ENCODE measurements around the gene LNPEP. TPM values are rescaled to one million over a fixed set of nuclear protein-coding genes. Genes with fewer than 3 reads are reported as not detected.

LNPEP gene
- 10 to 100 TPM; 45.8 to 46.7 TPM for total RNA-seq

DNA sequence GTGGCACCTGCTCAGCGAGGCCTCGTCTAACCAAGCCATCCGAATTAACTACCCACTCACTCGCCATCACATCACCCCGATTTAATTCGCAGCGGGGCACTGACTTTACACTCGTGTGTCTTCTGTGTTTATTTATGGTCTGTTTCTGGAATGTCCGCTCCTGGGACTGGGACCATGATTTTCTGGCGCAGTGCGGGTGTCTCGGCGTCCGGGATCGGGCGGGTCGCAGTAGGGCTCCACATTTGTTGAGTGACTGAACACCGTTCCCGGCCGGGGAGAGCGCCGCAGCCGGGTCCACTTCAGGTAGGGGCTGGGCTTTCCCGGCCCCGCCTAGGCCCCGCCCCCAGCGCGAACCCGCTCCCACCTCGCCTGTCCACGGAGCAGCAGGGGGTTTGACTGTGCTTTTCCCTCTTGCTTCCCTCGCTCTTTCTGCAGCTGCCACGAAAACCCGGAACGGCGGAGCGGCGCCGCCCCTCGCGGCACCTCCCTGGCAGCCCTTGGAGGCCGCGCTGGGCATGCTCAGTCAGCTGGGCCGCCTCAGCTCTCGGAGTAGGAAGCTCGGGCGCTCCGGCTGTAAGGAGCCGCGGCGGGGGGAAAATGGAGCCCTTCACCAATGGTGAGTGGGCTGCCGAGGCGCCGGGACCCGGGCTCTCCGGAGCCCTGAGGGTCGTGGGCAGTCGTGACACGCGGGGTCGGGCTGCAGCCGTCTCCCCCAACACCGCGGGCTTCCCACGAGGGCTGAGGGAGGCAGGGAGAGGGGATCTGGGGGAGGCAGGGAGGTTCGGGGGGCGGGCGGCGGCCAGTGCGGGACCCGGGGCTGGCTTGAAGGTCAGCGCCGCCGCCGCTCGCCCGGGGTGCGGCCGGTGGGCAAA lies at the start of gene LNPEP:
TSS of gene LNPEP (plus strand) at position 522 of the 872 bp plus-strand sequence. CDS start at position 598, 76 bp downstream.
- H3K36me3 Mint-ChIP-seq (ENCODE audit: low read depth): peaks cover 14% of the 10 kb centered on the region
- POLR2A ChIA-PET: interaction anchor here (0.8 to 1.7 kb wide), 9 partner anchors 17 to 128 kb away, joined by 3 to 11 read pairs (median 3); partner anchors contain the start of gene ERAP1
- peak; percentile 97 for DNase-seq
- peak; percentile 65 for ATAC-seq
- H3K27ac Mint-ChIP-seq: peak within 1 kb of the TSS; percentile 98
- H3K4me1 Mint-ChIP-seq: peaks cover 60% of the 10 kb centered on the region
- CTCF ChIA-PET: interaction anchor here (0.6 to 1.1 kb wide), 5 partner anchors 31 to 1074 kb away, joined by 3 to 4 read pairs (median 4); no protein-coding TSS in a partner anchor
- H3K9me3 Mint-ChIP-seq (ENCODE audit: low read depth): no peaks in the 10 kb centered on the region
- H3K27me3 Mint-ChIP-seq: no peaks in the 10 kb centered on the region
- H3K4me3 Mint-ChIP-seq: peak within 1 kb of the TSS; percentile 96
- intact Hi-C loops (cut with DNase I, micrococcal nuclease): loop anchor here (1.0 to 5.0 kb wide), 20 partner anchors 16 to 1837 kb away; partner anchors contain the start of genes CAST (in 2 of the 2), RIOK2 (in 2 of the 2), ERAP1 (in 1 of the 2) and ERAP2 (in 1 of the 2)

DNA sequence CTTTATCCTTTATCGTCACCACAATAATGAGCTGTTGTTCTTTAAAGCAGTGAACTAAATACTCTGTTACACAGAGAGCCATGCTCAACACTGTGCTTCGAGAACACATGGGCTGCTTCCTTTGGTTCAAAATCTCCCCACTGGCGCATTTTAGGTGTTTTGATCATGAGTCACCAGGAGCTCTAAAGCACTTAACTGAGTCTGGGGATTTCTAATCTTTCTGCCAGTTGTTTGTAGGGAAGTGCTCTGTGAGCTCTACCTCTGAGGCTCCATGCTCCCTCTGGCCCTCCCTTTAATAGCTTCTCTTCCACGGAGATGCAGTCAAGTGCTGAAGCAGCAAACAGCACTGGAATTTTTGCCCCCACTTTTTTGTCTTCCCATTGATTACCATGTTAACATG lies 42.5 kb upstream of the LNPEP start:
- CTCF ChIA-PET: interaction anchor here (0.9 to 2.0 kb wide), 7 partner anchors 8 to 89 kb away, joined by 3 to 9 read pairs (median 4); no protein-coding TSS in a partner anchor
- Mint-ChIP-seq H3K36me3 (ENCODE audit: low read depth) (peaks cover 64% of the 10 kb centered on the region), H3K9me3 (ENCODE audit: low read depth) (no peaks in the 10 kb centered on the region), H3K27me3 (no peaks in the 10 kb centered on the region), H3K27ac (peak overlapping the region; percentile 85), H3K4me3 (peak overlapping the region; percentile 7), H3K4me1 (peaks cover 49% of the 10 kb centered on the region)
- ATAC-seq (peak; percentile 84), DNase-seq (peak; percentile 65)
- intact Hi-C loops (cut with DNase I, micrococcal nuclease): no loop called here
- POLR2A ChIA-PET: interaction anchor here (0.7 to 1.4 kb wide), 5 partner anchors 8 to 86 kb away, joined by 3 to 6 read pairs (median 5); partner anchors contain the start of genes ERAP1 and ERAP2

DNA sequence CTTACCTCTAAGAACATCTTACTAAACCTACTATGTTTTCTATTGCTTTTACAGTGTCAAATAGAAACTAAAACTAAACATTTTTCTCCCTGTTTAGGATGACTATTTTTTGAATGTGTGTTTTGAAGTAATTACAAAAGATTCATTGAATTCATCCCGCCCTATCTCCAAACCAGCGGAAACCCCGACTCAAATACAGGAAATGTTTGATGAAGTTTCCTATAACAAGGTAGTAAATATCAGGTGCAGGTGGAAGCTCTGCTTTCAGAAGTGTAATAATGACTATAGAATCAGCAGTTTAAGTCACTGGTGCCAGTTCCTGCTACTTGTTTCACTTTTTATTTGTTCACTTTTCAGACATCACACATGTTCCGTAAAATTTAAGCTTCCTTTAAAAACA lies 39.6 kb upstream of the LNPEP start:
- intact Hi-C loops (cut with DNase I, micrococcal nuclease): loop anchor here (1.0 to 5.0 kb wide), 6 partner anchors 10 to 359 kb away; partner anchors contain the start of gene ERAP2 (in 2 of the 2)
- peak overlapping the region; percentile 97 for H3K27ac Mint-ChIP-seq
- H3K27me3 Mint-ChIP-seq: no peaks in the 10 kb centered on the region
- ChIA-PET CTCF (interaction anchor here (1.0 to 4.1 kb wide), 7 partner anchors 11 to 101 kb away, joined by 3 to 28 read pairs (median 6); no protein-coding TSS in a partner anchor), POLR2A (interaction anchor here (0.7 to 1.1 kb wide), 7 partner anchors 11 to 106 kb away, joined by 3 to 4 read pairs (median 3); partner anchors contain the start of gene LNPEP)
- peaks cover 52% of the 10 kb centered on the region for H3K4me1 Mint-ChIP-seq
- DNase-seq (peak; percentile 71), ATAC-seq (peak; percentile 74)
- H3K36me3 Mint-ChIP-seq (ENCODE audit: low read depth): peaks cover 66% of the 10 kb centered on the region
- peak overlapping the region; percentile 77 for H3K4me3 Mint-ChIP-seq
- H3K9me3 Mint-ChIP-seq (ENCODE audit: low read depth): no peaks in the 10 kb centered on the region

DNA sequence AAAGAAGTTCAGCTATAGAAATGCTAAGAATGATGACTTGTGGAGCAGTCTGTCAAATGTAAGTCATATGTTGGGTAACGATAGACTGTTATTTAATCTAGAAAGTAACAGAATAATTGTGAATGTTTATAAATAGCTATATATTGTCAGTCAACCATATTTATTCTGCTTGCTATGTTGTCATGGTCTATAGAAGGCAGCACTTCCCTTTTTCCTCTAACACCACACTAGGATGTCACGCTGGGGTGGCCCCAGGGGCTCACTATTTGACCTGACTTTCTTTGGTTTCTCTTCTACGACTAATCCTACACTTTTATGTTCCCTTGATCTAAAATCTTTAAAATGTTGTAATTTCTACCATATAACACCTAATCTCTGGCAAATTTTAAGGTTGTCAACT lies 39.1 kb upstream of the LNPEP start:
- peak overlapping the region; percentile 97 for H3K27ac Mint-ChIP-seq
- intact Hi-C loops (cut with DNase I, micrococcal nuclease): loop anchor here (1.0 to 5.0 kb wide), 6 partner anchors 11 to 360 kb away; partner anchors contain the start of gene ERAP2 (in 2 of the 2)
- H3K9me3 Mint-ChIP-seq (ENCODE audit: low read depth): no peaks in the 10 kb centered on the region
- DNase-seq (peak; percentile 59), ATAC-seq (peak; percentile 57)
- no peaks in the 10 kb centered on the region for H3K27me3 Mint-ChIP-seq
- CTCF ChIA-PET: interaction anchor here (1.0 to 4.1 kb wide), 7 partner anchors 10 to 101 kb away, joined by 3 to 28 read pairs (median 6); no protein-coding TSS in a partner anchor
- H3K36me3 Mint-ChIP-seq (ENCODE audit: low read depth): peaks cover 71% of the 10 kb centered on the region
- POLR2A ChIA-PET: interaction anchor here (0.7 to 1.1 kb wide), 7 partner anchors 11 to 107 kb away, joined by 3 to 4 read pairs (median 3); partner anchors contain the start of gene LNPEP
- peak overlapping the region; percentile 77 for H3K4me3 Mint-ChIP-seq
- peaks cover 52% of the 10 kb centered on the region for H3K4me1 Mint-ChIP-seq

DNA sequence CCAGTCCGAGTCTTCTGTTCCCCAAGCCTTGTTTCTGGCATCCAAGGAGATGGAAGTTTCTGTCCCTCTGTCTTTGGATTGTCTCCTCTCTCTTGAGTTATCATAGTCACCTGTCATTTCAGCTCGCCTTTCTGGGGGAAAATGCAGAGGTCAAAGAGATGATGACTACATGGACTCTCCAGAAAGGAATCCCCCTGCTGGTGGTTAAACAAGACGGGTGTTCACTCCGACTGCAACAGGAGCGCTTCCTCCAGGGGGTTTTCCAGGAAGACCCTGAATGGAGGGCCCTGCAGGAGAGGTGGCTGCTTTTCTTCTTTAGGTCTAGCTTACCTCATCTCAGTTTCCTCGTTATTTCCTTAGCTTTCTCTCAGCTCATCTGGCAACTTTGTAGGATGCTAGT lies 34.5 kb upstream of the LNPEP start:
- DNase-seq: no peak
- no peak for ATAC-seq
- POLR2A ChIA-PET: no interaction called here
- Mint-ChIP-seq H3K9me3 (ENCODE audit: low read depth) (no peaks in the 10 kb centered on the region), H3K27ac (peak overlapping the region; percentile 17), H3K4me3 (no peak overlapping the region), H3K4me1 (peaks cover 21% of the 10 kb centered on the region), H3K27me3 (no peaks in the 10 kb centered on the region), H3K36me3 (ENCODE audit: low read depth) (peaks cover 66% of the 10 kb centered on the region)
- intact Hi-C loops (cut with DNase I, micrococcal nuclease): loop anchor here in 1 of 2 experiments (5.0 kb wide), 1 partner anchor 34 kb away; no protein-coding TSS in a partner anchor
- CTCF ChIA-PET: interaction anchor here (0.6 to 2.8 kb wide), 8 partner anchors 9 to 240 kb away, joined by 3 to 11 read pairs (median 4); partner anchors contain the start of gene LIX1

DNA sequence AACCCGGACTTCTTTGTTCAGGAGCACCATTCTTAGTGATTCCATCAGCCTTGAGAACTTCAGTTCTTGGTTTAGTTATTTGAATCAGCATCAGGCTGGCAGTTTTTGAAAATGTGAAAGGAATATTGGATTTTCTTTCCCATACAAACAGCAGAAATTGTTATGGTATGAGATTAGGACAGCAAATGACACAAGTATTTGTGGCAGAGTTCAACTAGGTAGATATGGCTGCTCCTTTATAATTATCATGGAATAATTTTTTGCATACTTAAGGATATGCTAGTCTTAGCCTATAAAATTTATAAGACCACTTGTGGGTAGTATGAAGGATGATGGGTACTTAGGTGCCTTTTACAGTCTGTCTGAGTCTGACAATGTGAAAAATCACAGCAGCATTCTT lies 34.0 kb upstream of the LNPEP start:
- Mint-ChIP-seq H3K9me3 (ENCODE audit: low read depth) (no peaks in the 10 kb centered on the region), H3K36me3 (ENCODE audit: low read depth) (peaks cover 62% of the 10 kb centered on the region)
- POLR2A ChIA-PET: interaction anchor here (0.7 kb wide), 1 partner anchor 16 kb away, joined by 10 read pairs; no protein-coding TSS in a partner anchor

DNA sequence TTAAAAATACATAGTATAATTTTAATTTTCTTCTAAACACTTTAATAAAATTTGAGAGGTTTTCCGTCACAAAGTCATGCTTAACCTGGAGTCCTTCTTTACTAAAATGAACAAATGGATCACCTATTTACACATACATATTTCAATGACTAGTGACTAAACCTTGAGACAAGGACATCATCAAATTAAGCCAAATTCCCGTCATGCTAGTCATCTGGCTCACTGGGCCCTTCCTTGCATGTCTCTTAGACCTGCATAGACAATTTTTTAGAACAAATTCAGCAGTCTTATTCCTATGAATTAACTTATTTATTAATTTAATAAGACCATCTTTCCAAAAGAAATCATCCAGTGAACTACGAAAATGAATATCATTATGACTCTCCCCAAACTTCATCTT lies 33.0 kb upstream of the LNPEP start:
- Mint-ChIP-seq H3K27ac (no peak overlapping the region), H3K4me3 (no peak overlapping the region)

More for the DNA sequence above, 34.0 kb upstream of the LNPEP start:
- intact Hi-C loops (cut with DNase I, micrococcal nuclease): loop anchor here in 1 of 2 experiments (5.0 kb wide), 1 partner anchor 35 kb away; no protein-coding TSS in a partner anchor
- DNase-seq: no peak
- Mint-ChIP-seq H3K4me1 (peaks cover 17% of the 10 kb centered on the region), H3K27me3 (no peaks in the 10 kb centered on the region), H3K4me3 (no peak overlapping the region), H3K27ac (no peak overlapping the region)
- CTCF ChIA-PET: interaction anchor here (0.7 to 2.8 kb wide), 8 partner anchors 9 to 240 kb away, joined by 3 to 11 read pairs (median 4); partner anchors contain the start of gene LIX1
- ATAC-seq: no peak

DNA sequence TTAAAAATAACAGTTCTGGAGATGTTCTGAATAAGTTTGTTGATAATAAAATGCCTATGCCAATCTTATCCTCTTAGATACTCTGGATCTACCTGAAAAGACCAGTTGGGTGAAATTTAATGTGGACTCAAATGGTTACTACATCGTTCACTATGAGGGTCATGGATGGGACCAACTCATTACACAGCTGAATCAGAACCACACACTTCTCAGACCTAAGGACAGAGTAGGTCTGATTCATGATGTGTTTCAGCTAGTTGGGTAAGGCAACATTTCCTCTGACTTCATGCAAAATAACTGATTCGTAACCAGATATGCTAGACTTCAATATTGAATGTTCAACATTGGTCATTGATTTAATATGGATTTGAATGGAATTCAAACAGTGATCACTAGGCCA lies 32.6 kb upstream of the LNPEP start:
- Mint-ChIP-seq H3K4me3 (no peak overlapping the region), H3K9me3 (ENCODE audit: low read depth) (no peaks in the 10 kb centered on the region), H3K4me1 (peaks cover 12% of the 10 kb centered on the region), H3K27ac (no peak overlapping the region), H3K36me3 (ENCODE audit: low read depth) (peaks cover 59% of the 10 kb centered on the region), H3K27me3 (no peaks in the 10 kb centered on the region)
- ChIA-PET POLR2A (no interaction called here), CTCF (interaction anchor here (1.2 to 2.8 kb wide), 4 partner anchors 20 to 258 kb away, joined by 3 to 13 read pairs (median 3); no protein-coding TSS in a partner anchor)
- ATAC-seq (peak; percentile 83), DNase-seq (no peak)
- intact Hi-C loops (cut with DNase I, micrococcal nuclease): loop anchor here in 1 of 2 experiments (5.0 kb wide), 1 partner anchor 36 kb away; no protein-coding TSS in a partner anchor

More for the DNA sequence above, 33.0 kb upstream of the LNPEP start:
- H3K4me1 Mint-ChIP-seq: peaks cover 12% of the 10 kb centered on the region
- no peaks in the 10 kb centered on the region for H3K27me3 Mint-ChIP-seq
- ChIA-PET CTCF (interaction anchor here (0.6 to 1.3 kb wide), 3 partner anchors 31 to 259 kb away, joined by 3 read pairs; no protein-coding TSS in a partner anchor), POLR2A (no interaction called here)
- ATAC-seq (no peak), DNase-seq (no peak)
- peaks cover 56% of the 10 kb centered on the region for H3K36me3 Mint-ChIP-seq (ENCODE audit: low read depth)
- intact Hi-C loops (cut with DNase I, micrococcal nuclease): loop anchor here in 1 of 2 experiments (5.0 kb wide), 1 partner anchor 36 kb away; no protein-coding TSS in a partner anchor
- no peaks in the 10 kb centered on the region for H3K9me3 Mint-ChIP-seq (ENCODE audit: low read depth)

DNA sequence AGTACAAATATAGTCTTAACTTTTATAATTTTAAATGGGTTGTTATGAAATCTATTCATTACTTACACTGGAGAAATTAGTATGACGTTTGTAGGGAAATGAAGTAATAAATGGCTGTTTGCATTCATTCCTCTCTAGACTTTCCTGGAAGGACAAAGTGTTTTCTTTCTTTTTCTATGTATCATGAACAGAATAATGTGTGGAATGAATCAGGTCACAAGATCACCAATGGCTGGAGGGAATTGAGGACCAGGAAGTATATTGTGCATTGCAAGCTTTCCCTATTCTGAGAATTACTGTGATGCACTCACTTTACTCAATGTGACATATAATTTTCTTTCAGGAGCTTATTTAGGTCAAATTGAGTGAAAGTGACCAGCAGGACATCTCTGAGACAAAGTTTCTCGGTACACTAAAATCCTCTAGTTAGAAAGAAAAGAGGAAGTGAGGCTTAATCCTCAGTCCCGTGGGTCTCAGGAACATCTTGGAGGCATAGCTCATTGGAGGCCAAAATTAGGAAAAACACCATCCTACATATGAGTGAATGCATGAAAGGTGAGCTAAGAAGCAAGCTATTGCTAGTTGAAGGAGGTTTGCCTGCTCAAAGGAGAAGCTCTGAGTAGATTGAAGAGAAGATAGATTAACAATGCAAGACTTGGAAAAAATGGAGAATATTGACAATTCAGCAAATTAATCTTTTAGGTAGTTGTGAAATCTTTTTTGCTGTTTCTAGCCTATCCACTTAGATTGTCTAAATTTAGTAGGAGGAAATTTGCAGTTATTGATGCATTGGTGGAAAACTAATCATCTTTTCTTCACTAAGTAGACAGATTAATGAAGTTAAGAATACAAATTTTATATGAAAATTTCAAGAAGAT lies 31.6 kb upstream of the LNPEP start:
- H3K4me3 Mint-ChIP-seq: no peak overlapping the region
- no peak for DNase-seq
- ChIA-PET POLR2A (interaction anchor here (0.6 kb wide), 2 partner anchors 94 to 111 kb away, joined by 4 to 6 read pairs; no protein-coding TSS in a partner anchor), CTCF (interaction anchor here (0.6 to 2.8 kb wide), 8 partner anchors 10 to 257 kb away, joined by 3 to 13 read pairs (median 3); partner anchors contain the start of gene ERAP2)
- peak; percentile 61 for ATAC-seq
- no peaks in the 10 kb centered on the region for H3K9me3 Mint-ChIP-seq (ENCODE audit: low read depth)
- peaks cover 57% of the 10 kb centered on the region for H3K36me3 Mint-ChIP-seq (ENCODE audit: low read depth)
- H3K27me3 Mint-ChIP-seq: no peaks in the 10 kb centered on the region
- H3K4me1 Mint-ChIP-seq: peaks cover 9% of the 10 kb centered on the region
- intact Hi-C loops (cut with DNase I, micrococcal nuclease): loop anchor here in 1 of 2 experiments (1.0 to 5.0 kb wide), 2 partner anchors 15 to 37 kb away; no protein-coding TSS in a partner anchor
- no peak overlapping the region for H3K27ac Mint-ChIP-seq

DNA sequence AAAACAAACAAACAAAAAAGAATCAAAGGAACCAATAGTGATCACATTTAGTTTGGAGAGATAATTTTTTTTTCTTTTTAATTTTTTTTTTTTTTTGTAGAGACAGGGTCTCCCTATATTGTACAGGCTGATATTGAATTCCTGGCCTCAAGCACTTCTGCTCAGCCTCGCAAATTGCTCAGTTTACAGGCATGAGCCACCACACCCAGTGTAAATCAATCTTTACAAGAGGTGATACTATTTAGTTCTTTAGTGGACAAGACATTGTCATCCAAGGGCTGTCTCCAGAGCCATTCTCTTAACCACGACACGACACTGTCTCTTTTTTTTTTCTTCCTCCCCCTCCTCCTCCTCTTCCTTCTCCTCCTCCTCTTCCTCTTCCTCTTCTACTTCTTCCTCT lies 30.0 kb upstream of the LNPEP start:
- Mint-ChIP-seq H3K36me3 (ENCODE audit: low read depth) (peaks cover 58% of the 10 kb centered on the region), H3K4me1 (peaks cover 9% of the 10 kb centered on the region), H3K27me3 (no peaks in the 10 kb centered on the region), H3K4me3 (no peak overlapping the region), H3K27ac (peak overlapping the region; percentile 12), H3K9me3 (ENCODE audit: low read depth) (no peaks in the 10 kb centered on the region)
- intact Hi-C loops (cut with DNase I, micrococcal nuclease): no loop called here
- DNase-seq: no peak
- ChIA-PET POLR2A (no interaction called here), CTCF (interaction anchor here (2.8 kb wide), 1 partner anchor 37 kb away, joined by 13 read pairs; no protein-coding TSS in a partner anchor)
- no peak for ATAC-seq
